NCI-H2171 treated with DMSO at 0.1 percent for 48 hours (cell line): Measurements from ENCODE around the gene NTM.
"Not testable (repeated sequence)": the region's sequence is repeated elsewhere in the genome, so short reads cannot be mapped to it uniquely, and the experiment has no call there.

Source experiments
- DNase-seq: peaks from one replicate; lab custom pipeline; 2025; lab: John Stamatoyannopoulos, UW

NTM gene

DNA sequence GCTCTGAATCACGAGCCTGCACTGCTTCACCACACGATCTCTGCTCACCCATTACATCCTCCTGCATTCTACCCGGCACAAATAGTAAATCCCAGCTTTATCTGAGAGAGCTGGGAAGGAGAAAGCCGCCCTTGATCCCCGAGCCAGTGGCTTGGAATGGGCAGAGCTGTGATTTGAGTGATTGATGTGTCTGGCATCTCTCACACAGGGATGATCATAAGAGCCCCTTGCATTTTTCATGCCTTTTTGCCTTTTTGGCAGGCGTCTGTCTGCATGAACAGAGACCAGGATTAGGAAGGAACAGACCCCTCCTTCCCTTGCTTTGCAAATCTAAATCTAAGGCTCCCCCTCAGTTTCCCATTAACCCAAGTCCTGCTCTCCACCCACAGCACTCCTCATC lies 945.3 kb downstream of the NTM start:
- no peak for DNase-seq

DNA sequence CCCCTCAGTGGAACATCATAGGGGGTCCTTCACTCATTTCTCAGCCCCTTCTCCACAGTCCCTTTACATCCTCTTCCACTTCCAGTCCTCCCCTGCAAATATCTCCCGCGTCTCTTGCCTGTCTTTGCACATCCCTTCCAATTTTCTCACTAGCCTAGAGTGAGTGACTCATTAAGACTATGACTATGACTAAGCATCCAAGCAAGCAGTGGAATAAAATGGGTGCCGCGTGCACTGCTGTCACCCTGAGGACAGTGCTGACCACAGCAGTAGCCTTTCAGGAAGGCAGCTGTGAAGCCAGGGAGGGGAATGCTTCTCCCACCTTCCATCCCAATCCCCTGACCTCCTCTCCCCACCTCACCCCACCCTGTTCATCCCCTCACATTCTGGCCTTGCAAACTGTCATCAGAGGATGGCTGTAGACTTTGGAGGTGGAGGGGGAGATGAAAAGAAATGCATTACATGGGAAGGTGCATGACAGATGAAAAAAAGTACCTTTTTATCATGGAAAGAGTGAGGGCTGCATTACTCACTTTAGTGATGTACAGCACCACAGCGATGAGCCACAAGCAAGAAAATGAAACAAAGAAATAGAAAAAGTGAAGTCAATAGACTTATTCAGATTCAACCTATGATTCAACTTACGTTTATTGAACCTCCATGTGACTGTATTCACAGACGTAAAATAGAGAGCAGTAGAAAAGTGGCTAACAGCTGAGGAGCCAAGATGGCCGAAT lies 948.2 kb downstream of the NTM start:
- no peak for DNase-seq

DNA sequence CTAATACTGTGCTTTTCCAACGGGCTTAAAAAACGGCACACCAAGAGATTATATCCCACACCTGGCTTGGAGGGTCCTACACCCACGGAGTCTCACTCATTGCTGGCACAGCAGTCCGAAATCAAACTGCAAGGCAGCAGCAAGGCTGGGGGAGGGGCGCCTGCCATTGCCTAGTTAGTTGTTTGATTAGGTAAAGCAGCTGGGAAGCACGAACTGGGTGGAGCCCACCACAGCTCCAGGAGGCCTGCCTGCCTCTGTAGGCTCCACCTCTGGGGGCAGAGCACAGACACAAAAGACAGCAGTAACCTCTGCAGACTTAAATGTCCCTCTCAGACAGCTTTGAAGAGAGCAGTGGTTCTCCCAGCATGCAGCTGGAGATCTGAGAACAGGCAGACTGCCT lies 949.0 kb downstream of the NTM start:
- DNase-seq, result not testable (repeated sequence)

DNA sequence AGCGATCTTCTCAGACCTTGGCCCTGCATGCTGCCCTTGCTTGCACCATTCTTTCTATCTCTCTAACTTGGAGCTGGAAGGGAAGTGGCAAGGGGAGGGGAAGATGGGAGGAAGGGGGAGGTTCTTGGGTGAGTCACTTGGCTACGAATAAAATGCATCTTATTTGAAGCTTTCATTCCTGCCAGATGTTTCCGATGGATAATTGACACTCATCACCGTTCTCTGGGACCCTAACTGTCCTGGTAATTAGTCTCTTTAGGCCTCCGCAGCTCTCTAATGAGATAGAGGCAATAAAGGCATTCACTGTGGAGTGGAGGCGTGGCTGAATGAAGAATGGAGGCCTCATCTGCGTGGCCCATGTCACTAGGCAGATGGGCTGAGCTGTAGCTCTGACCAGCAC lies 960.1 kb downstream of the NTM start:
- no peak for DNase-seq

DNA sequence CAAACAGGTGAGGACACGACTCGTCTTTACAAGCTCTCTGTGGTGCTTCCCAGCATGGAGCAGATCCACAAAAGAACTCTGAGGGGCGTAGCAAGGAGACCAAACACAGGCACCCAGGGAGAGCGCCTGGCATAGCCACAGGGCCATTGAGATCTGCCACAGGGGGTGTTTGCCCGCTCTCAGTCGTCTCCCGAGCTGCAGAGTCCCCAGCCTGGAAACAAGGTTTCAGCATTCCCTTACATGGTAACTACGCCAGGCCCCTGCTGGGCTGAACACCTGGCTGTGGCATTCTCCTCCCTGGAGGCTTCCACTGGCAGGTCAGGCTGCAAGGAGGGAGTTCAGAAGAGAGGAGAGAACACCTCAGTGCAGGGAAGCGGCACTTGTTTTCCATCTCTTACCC lies 962.1 kb downstream of the NTM start:
- DNase-seq, result no peak

DNA sequence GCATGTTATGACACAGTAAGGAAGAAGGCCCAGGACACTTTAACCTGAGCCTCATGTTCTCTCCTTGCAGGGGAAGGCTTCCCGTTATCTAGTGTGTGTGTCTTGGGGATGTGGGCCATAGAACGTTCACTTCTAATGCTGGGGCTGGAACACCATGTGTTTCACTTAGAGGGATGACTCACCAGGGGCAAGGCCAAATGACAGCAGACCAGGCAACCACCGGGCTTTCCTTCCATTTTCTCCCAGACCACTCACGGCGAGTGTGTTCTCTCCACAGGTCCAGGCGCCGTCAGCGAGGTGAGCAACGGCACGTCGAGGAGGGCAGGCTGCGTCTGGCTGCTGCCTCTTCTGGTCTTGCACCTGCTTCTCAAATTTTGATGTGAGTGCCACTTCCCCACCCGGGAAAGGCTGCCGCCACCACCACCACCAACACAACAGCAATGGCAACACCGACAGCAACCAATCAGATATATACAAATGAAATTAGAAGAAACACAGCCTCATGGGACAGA lies 964.4 kb downstream of the NTM start:
- DNase-seq, result no peak

DNA sequence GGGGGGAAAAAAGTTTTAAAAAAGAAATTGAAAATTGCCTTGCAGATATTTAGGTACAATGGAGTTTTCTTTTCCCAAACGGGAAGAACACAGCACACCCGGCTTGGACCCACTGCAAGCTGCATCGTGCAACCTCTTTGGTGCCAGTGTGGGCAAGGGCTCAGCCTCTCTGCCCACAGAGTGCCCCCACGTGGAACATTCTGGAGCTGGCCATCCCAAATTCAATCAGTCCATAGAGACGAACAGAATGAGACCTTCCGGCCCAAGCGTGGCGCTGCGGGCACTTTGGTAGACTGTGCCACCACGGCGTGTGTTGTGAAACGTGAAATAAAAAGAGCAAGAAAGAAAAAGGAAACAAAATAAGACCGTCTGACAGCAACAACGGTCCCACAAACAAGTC lies 964.9 kb downstream of the NTM start:
- DNase-seq, result no peak

DNA sequence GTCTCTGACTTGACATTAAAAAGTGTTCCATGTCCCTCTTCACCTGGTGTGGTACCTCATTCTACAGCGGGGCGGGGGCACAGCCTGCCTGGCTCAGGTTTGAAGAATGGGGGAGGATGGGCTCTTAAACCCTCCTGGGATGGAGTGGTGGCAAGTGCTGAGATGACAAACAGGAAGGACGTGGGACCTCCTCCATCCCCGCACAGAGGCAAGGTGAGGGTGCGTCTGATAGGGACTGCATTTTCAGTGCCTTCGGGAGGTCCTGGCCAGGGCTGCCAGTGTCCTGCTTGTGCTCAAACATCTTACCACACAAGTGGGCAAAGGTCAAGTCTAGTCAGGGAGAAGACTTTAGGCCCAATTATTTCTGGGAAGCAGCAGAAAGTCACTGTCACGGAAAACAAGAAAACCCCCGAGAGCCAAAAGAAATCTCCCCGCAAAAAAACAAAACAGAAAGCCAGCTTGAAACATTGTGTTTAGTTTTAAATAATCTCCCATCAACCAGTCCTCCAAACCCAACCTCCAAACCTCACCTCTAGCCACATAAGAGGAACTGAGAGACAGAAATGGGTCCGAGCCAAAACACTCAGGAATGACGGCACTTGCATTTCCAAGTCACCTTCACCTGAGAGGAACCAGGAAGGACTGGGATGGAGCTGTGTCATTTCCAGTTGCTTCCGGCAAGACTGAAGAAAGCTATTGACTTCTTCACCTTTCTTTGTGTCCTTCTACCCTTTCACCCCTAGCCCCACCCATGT lies 966.5 kb downstream of the NTM start:
- DNase-seq, result no peak

DNA sequence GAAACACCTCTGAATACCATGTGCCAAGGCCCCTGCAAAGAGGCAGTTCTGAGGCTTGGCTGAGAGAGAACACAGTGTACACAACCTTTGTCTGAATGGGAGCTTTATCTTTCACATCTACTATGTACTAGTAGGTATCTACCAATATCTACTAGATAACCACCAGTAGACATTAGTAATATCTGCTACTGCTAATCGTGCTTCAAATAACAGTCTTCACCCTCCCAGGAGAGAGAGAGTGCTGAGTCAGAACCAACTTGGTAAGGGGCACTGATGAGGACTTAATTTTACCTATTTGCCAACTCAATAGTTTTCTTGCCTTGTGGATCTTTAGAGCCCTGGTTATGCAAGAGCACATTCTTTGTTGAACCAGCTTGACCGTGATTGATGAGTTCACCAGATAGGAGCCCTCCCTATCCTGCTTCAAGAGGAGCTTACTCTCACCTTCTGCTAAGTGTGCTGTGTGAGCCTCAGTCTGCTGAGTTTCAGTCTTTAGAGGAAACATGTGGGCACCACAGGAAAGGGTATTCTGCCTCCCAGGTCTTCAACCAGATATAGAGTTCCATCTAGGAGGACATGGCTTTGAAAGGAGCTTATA lies 967.5 kb downstream of the NTM start:
- DNase-seq, result no peak

DNA sequence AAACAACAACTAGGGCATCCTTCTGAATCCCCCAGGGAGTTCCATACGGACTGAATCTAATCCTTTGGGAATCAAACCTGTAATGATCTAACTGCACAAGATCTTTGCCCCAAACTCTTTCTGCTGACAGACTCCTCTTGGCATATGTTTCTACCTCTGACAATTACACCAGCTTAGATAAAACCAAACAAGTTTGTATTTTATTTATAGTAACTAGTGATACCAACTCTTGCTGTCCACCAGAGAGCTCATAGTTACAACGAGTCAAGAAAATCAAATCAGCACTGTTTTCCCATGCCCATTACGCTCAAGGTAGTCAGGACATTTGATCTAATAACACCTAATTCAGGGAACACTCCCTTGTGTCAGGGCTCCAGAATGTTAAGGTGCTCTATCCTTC lies 972.0 kb downstream of the NTM start:
- no peak for DNase-seq

DNA sequence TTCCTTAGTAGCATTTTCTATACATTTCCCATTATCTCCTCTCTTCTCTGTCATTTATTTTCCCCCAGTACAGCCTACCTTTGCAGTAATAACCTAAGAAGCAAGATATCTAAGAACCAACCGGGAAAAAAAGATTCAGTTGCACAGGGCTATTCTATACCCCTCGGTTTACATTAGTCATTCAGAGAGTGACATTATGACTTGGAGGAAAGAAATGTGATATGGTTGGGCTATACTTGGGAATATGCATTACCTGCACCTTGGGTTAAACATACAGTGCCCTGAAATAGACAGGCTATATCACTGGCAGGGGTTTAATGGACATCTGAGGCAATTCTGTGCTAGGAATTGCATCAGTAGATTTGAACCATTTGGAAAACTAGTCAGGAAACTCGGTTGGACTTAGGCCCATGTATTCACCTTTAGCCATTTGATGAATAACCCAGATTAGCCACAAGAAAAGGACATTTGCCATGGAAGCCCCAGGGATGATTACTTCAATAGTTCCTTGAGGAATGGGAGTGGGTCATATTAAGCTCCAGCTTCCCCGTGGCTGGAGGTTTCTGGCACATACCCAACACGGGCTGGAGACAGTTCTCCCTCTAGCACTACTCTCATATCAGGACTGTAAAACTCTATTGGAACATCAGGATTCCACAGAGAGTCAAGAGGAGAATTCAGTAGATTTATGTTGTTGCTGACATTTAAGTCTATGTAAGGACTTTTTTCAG lies 973.2 kb downstream of the NTM start:
- no peak for DNase-seq

DNA sequence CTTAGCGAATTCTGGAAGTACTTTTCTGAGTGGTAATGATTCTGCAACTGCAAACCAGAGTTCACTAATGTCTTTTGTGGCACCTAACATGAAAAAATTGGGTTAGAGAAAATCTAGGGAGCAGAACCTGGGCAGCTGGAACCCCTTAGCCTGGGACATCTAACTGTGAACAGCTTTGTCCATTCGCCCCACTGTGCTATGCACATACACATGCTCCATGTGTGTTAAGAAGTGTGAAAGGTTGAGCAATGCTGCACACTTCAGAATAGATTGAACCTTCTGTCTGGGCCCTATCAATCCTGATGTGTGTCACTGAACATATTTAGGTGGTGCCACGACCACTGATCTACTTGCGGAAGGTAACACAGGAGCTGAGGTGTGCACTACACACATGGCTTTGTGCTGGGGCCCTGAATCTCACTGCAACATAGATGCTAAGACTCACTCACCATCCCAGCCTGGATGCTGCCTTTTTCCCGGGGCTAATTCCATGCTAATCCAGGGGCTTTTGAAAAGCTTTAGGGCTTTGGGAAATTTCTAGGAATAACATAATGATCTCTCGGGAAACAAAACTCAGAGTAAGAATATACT lies 976.2 kb downstream of the NTM start:
- no peak for DNase-seq

DNA sequence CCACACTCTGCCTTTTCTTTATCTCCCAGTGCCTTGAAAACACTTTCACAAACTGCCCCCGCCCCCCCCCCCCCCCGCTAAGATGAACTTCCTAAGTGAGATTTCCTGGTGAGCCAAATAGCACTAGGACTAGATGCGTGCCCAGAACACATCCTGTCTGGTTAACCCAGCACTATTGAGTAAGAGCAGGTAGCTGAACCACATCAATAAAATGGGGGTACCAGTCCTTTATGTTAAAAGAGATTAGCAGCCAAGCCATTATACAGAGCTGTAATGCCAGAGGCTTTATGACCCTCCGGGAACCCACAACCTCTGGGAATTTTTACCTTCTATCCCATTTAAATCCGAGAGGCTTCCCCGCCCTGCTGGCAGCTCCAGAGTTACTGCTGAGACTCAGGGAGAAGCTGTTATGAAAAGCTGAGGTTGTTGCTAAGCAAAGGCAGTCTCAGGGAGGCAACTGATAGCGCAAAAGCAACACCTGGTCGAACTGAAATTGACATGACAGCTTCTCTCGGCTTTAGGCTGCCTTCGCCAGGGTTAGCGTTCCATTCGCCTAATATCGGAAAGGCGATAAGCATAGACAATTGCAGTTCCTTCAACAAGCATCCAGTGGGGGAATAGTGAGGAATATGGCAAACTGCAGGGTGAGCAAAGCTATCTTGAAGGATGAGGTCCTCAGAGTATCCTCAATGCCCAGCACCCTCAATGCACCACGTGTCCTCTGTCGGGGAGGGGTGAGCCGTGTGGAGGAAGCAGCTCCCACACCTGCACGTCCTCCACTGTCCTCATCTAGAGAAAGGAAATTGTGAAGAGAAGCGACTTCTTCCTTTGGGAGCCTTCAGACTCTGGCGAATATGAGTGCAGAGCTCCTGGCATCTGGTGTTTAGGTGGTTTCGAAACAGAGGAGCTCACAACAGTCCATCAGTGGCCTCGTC lies 977.0 kb downstream of the NTM start:
- DNase-seq, result no peak

DNA sequence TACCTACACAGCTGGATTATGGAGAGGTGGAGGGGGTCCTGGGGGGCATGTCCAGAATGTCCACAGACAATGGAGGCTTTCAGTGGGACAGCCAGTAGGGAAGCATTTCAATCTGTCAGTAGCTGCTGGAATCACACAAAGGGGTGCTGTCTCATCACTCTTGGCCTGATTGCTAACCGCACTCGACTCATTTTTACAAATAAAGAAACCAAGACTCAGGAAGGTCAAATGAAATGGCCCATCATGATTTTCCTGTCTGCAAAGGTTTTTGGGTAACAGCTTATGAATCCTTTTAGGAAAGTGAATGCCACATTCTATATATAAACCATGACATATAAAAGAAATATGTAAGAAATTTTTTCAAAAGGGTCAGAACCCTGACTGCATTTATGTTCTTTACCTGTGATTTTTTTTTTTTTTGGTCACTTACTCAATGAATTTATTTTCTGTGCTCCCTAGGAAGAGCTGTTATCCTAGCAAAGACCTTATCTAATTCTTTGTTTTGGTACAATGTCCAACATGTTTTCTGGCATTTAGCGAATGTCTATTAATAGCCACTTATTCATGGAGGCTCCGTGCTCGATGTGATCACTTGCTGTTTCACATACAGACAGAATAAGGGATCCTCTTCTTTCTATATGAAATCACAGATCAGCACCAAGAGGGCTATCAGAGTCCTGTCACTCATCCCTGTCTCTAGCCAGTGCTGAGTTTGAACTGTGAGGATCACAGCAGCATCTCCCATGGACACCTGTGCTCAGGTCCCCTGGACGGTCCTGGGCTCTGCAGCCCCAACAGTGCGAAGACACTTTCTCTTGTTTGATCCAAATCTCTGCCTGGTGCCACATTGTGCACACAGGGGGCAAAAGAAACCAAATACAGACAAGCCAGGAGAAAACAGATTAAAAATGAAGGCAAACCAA lies 979.7 kb downstream of the NTM start:
- no peak for DNase-seq

DNA sequence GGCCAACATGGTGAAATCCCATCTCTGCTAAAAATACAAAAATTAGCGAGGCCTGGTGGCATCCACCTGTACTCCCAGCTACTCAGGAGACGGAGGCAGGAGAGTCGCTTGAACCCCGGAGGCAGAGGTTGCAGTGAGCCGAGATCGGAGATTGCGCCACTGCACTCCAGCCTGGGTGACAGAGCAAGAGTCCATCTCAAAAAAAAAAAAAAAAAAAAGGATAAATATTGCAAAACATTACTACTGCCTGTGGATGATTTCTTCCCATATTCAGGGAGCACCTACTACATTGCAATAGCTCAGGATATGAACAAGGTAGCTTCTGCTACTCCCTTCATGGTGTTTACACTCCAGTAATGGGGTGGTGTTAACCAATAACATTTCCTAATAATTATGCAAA lies 980.6 kb downstream of the NTM start:
- no peak for DNase-seq

DNA sequence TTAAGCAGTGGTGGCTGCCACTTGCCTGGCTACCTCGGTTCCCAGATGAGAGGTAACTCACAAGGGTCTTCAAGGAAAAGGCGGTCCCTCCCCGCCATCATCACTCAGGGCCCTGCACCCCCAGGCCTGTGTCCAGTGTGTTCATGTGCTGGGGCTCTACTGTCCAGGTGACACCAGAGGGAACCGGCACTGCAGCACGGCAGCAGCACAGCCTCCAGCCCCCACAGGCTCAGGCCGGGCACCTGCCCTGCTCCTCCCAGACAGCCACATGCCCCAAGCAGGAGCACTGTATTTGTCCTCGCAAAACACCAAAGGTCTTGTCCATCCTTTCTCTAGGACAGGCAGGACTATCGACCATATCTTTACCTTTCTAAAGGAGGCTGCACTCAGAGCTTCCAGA lies 982.1 kb downstream of the NTM start:
- DNase-seq, result no peak

DNA sequence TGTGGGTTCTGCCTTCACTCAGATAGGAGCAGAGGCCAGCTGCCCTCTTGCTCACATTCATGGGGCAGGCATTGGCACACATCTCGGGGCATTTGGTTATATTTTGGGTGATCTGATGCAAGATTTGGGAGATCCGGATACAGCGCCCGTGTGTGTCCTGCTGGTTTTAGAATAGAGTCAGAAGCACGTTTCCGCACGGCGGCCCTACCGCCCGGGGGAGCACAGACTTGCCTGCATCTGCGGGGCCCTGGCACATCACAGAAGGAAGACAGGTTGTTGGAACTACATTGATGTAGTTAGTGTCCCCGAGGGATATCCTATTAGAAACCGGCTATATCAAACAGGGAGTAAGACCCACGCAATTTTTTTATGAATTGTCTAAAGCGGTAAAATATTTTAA lies 982.8 kb downstream of the NTM start:
- no peak for DNase-seq

DNA sequence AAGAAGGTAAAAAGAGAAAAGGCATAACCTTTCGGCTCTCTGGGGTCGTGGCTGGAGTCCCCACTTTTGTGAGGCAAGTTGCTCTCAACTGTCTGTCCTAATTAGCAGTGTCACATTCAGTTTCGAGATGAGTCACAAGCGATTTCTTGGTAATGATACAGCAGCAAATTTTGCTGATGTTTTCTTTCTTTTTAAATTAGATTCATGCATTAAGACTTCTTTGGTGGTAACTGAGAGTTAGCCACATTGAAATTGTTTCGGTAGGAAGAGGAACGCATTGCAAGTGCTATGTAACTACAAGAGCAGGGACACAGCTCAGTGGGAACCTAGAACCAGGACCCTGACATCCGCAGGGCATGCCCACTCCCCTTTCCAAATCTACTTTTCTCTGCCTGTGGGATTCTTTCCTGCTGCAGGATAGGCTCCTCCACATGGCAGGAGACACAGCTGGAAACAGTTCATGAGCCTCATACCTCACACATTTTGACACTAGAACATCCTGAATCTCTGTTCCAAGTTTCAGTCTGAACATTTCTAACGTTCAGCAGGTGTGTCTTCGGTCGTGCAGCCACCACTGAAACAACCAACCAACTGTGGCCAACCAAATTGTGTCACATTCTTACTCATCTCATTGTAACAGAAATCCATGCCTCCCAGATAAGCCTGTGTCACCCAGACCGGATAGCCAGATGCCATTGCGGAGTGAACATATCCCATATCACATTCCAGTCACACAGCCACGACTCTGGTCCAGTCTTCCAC lies 987.6 kb downstream of the NTM start:
- no peak for DNase-seq

DNA sequence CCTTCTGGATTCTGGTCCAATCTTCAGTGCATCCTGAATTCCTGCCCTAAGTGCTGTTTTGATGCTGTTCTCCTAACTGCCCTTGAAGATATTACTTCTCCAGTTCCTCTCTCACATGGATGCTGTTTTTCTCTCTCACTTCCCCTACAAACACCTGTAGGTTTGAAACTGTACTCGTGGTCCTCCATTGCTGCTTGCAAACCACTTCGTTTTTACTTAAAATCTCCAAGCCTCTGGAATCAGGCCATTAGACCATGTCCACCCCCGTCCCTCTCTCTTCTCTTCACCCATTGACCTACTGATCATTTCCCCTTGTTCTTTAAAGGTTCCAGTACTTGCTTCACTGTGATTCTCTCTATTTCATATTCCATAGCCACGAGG lies 988.1 kb downstream of the NTM start:
- DNase-seq, result no peak
